GM12878 (cell line): ENCODE data around the gene WTAP. TPM values are rescaled to one million over a fixed set of nuclear protein-coding genes. Genes with fewer than 3 reads are reported as not detected.

Experiments
- ATAC-seq: fragments of 200-7000 bp; cut with Tn5 transposase; 3 replicates; pipeline ENCODE4 v1.9.1; 2020; ENCODE audit warnings: mild to moderate bottlenecking, moderate library complexity
- BruUV-seq: library from RNA; stranded (reverse); fragments of 400-500 nt; replicated peaks from 2 replicates; lab custom pipeline; 2021; lab: Mats Ljungman, UMichigan
- CTCF ChIA-PET: fragments of 300-600 bp; sonication (Branson Sonifier 250); formaldehyde crosslinking; extraction: SDS; loops from one replicate; lab custom pipeline; 2021; ENCODE audit warnings: inconsistent platforms; lab: Yijun Ruan, JAX
- POLR2A ChIA-PET: fragments of 350-600 bp; formaldehyde crosslinking; extraction: SDS; loops from one replicate; lab custom pipeline; 2021; ENCODE audit warnings: inconsistent platforms; lab: Charles Lee
- RAD21 ChIA-PET: fragments of 300-600 bp; sonication (Branson Sonifier 250); formaldehyde crosslinking; loops from one replicate; lab custom pipeline; 2023; ENCODE audit warnings: antibody characterized with exemption; ENCODE audit not compliant: unreplicated experiment; lab: Charles Lee
- SMC1A ChIA-PET: fragments of 300-600 bp; sonication (Branson Sonifier 250); formaldehyde crosslinking; loops from one replicate; lab custom pipeline; 2023; ENCODE audit not compliant: unreplicated experiment, uncharacterized antibody; lab: Charles Lee
- DNase-seq: peaks from one replicate; pipeline ENCODE4 v3.0.0-alpha.2; 2011; ENCODE audit warnings: low read depth, low spot score
- FAIRE-seq: peaks from 3 replicates; lab custom pipeline; 2011; peaks lifted over from hg19 to GRCh38; lab: Jason Lieb, UNC
- H2AFZ ChIP-seq: 2 replicates; pipeline ENCODE4 v1.6.0; 2011; ENCODE audit warnings: low read depth, low read length, control low read depth; ENCODE audit not compliant: control insufficient read depth
- H3K27ac ChIP-seq: 2 replicates; pipeline ENCODE4 v1.5.1; 2011; ENCODE audit warnings: control low read depth; ENCODE audit not compliant: control insufficient read depth, insufficient read depth
- H3K27me3 ChIP-seq, 2 experiments: replicated peaks in 1 of 2; 2 replicates each; pipeline versions ENCODE4 v1.6.0 to v1.6.1; 2011; ENCODE audit warnings: low read length in 1 of 2; ENCODE audit not compliant: control insufficient read depth in 2 of 2, insufficient read depth in 2 of 2
- H3K36me3 ChIP-seq, 2 experiments: 2 replicates each; pipeline ENCODE4 v1.5.1; 2011; ENCODE audit warnings: low read length in 1 of 2; ENCODE audit not compliant: control insufficient read depth in 2 of 2, insufficient read depth in 2 of 2
- H3K4me1 ChIP-seq: 2 replicates; pipeline ENCODE4 v1.6.1; 2011; ENCODE audit warnings: mild to moderate bottlenecking, low read length, moderate library complexity, mixed read lengths; ENCODE audit not compliant: control insufficient read depth, insufficient read depth
- H3K4me2 ChIP-seq: 2 replicates; pipeline ENCODE4 v1.6.0; 2011; ENCODE audit warnings: control low read depth; ENCODE audit not compliant: control insufficient read depth, insufficient read depth
- H3K4me3 ChIP-seq: fragments of 200-600 bp; sonication (generic); 2 replicates; pipeline ENCODE4 v1.5.1; 2016
- H3K79me2 ChIP-seq: 2 replicates; pipeline ENCODE4 v1.6.0; 2011; ENCODE audit warnings: low read length; ENCODE audit not compliant: control insufficient read depth, insufficient read depth
- H3K9ac ChIP-seq: 2 replicates; pipeline ENCODE4 v1.8.0; 2011; ENCODE audit warnings: low read length, control low read depth, mixed read lengths; ENCODE audit not compliant: control insufficient read depth, insufficient read depth
- H3K9me3 ChIP-seq: replicated peaks from 3 replicates; pipeline ENCODE4 v1.5.1; 2011; ENCODE audit warnings: mild to moderate bottlenecking, low read length; ENCODE audit not compliant: control insufficient read depth, insufficient read depth
- H4K20me1 ChIP-seq: 2 replicates; pipeline ENCODE4 v1.6.0; 2011; ENCODE audit not compliant: control insufficient read depth, insufficient read depth
- ATF2 ChIP-seq: IDR thresholded peaks from 2 replicates; pipeline ENCODE4 v1.6.1; 2012; ENCODE audit warnings: low read length, inconsistent platforms
- E4F1 ChIP-seq: fragments of 450-650 bp; IDR thresholded peaks from 2 replicates; pipeline ENCODE4 v1.6.1; 2018; ENCODE audit warnings: borderline replicate concordance, mild to moderate bottlenecking; ENCODE audit not compliant: partially characterized antibody
- FOXM1 ChIP-seq: IDR thresholded peaks from 2 replicates; pipeline ENCODE4 v1.6.1; 2012; ENCODE audit warnings: low read depth, mild to moderate bottlenecking, inconsistent platforms, low read length, moderate library complexity
- MEF2A ChIP-seq: IDR thresholded peaks from 2 replicates; pipeline ENCODE4 v1.6.1; 2011; ENCODE audit warnings: low read depth, mild to moderate bottlenecking, low read length, moderate library complexity; ENCODE audit not compliant: insufficient read depth
- MLLT1 ChIP-seq: fragments of 450-650 bp; IDR thresholded peaks from 2 replicates; pipeline ENCODE4 v1.6.1; 2016; ENCODE audit warnings: mild to moderate bottlenecking
- POLR2A ChIP-seq: IDR thresholded peaks from 2 replicates; pipeline ENCODE4 v1.6.1; 2011; ENCODE audit warnings: low read depth, mild to moderate bottlenecking, low read length
- POLR2AphosphoS2 ChIP-seq: IDR thresholded peaks from 2 replicates; pipeline ENCODE4 v1.6.1; 2011; ENCODE audit warnings: low read depth, mild to moderate bottlenecking, low read length, improper control_type of control experiment, moderate library complexity
- SIX5 ChIP-seq: IDR thresholded peaks from 2 replicates; pipeline ENCODE4 v1.6.1; 2011; ENCODE audit warnings: mild to moderate bottlenecking, low read depth, low read length, moderate library complexity; ENCODE audit not compliant: severe bottlenecking
- ZBTB4 ChIP-seq: fragments of 450-650 bp; formaldehyde crosslinking; IDR thresholded peaks from 2 replicates; pipeline ENCODE4 v1.4.0; 2022; ENCODE audit warnings: mild to moderate bottlenecking, moderate library complexity
- WGBS: methylation state at CpG from one replicate; pipeline ENCODE4 v1.1.6; 2016; ENCODE audit warnings: low lambda C conversion rate; ENCODE audit not compliant: insufficient replicate concordance, insufficient coverage; ENCODE audit errors: missing lambda C conversion rate; 5-methylcytosine and 5-hydroxymethylcytosine counted together
- in situ Hi-C: fragments of 300-500 bp; cut with MboI; formaldehyde crosslinking; loops from 9 replicates; pipeline ENCODE4 v1.14.3; 2018; ENCODE audit warnings: mixed read lengths
- intact Hi-C: fragments of 100-400 bp; cut with micrococcal nuclease; formaldehyde crosslinking; loops from one replicate; pipeline ENCODE4 v1.14.2; 2022; ENCODE audit not compliant: unreplicated experiment
- polyA plus RNA-seq, 11 experiments: library from polyadenylated mRNA; depleted of rRNA in 4 of 11; unstranded in 6 of 11; stranded (reverse) in 5 of 11; fragments of >200 nt; fragmentation: Nextera tagmentation in 4 of 11; fragmentation: Illumina TruSeq in 1 of 11; extraction: Ambion mirVana in 4 of 11; extraction: Trizol in 1 of 11; gene quantifications; 1 replicate in 1 of 11; 2 replicates in 10 of 11; pipeline versions ENCODE4 v1.2.1 to v1.2.3, GENCODE V29; 2011 to 2016; ENCODE audit warnings: inconsistent platforms in 2 of 11, missing spikeins in 2 of 11, low read depth in 1 of 11
- total RNA-seq, 4 experiments: library from RNA; depleted of rRNA in 3 of 4; stranded (reverse); fragments of >200 nt in 3 of 4; fragmentation: Illumina TruSeq in 1 of 4; extraction: Trizol in 1 of 4; gene quantifications; 2 replicates each; pipeline versions ENCODE4 v1.2.1 to v1.2.3, GENCODE V29; 2013 to 2021

Gene WTAP
- total and polyA plus RNA-seq, 10 of the 15 experiments (the other 5 are each of a cell fraction or from before 2014, with no cell fraction given), result 38.7 to 132 (median 83.1) TPM

GRCh38 chr6:159778131-159778530, 50.8 kb downstream of the WTAP start (continued):
- TF ChIP-seq ATF2, result no peak

- in situ Hi-C loops (no loop called here), intact Hi-C loops (no loop called here)
- WGBS, result 80% methylated on average over 3 of the region's 3 CpGs
- Histone ChIP-seq H3K4me3 (no peak overlapping the region), H3K79me2 (peaks cover 4% of the 10 kb centered on the region), H3K4me1 (no peaks in the 10 kb centered on the region), H3K4me2 (no peak overlapping the region), H3K27ac (no peak overlapping the region), H3K9ac (no peak overlapping the region), H3K9me3 (no peaks in the 10 kb centered on the region), H3K27me3 (no peaks in the 10 kb centered on the region), H4K20me1 (no peaks in the 10 kb centered on the region), H2AFZ (no peak overlapping the region), H3K36me3 (peaks cover 5 to 52% of the 10 kb centered on the region in 2 experiments)
- ChIA-PET SMC1A (interaction anchor here (1.0 to 5.2 kb wide), 2 partner anchors 13 to 14 kb away, joined by 3 to 28 read pairs; partner anchors contain the start of gene MRPL18), CTCF (no interaction called here), RAD21 (no interaction called here), POLR2A (interaction anchor here (0.6 to 0.9 kb wide), 3 partner anchors 10 to 44 kb away, joined by 3 to 4 read pairs (median 3); no protein-coding TSS in a partner anchor)
- ATAC-seq, result no peak
- TF ChIP-seq MLLT1 (no peak), POLR2AphosphoS2 (no peak), MEF2A (no peak), ZBTB4 (CRISPR knock-in tag) (no peak), SIX5 (no peak), POLR2A (peak; percentile 32; the same call in 1 of the 2 replicates), E4F1 (no peak), FOXM1 (no peak)
- TSS peak; percentile 48 for BruUV-seq
- no peak for FAIRE-seq
- no peak for DNase-seq
Measured at GRCh38 chr6:159778542-159779103, 51.3 kb downstream of the WTAP start.
